RWPE2 (cell line): ENCODE measurements around the gene PHF3.

Source experiments
- ATAC-seq: fragments of 200-7000 bp; cut with Tn5 transposase; 3 replicates; pipeline ENCODE4 v1.9.1; 2021; ENCODE audit warnings: low read depth
- DNase-seq: peaks from one replicate; pipeline ENCODE4 v3.0.0-alpha.2; 2020; ENCODE audit warnings: low spot score
- H3K27ac ChIP-seq: fragments of 450-650 bp; 2 replicates; pipeline ENCODE4 v1.5.1; 2017; ENCODE audit warnings: mild to moderate bottlenecking; ENCODE audit not compliant: poor library complexity, severe bottlenecking
- H3K27me3 ChIP-seq: fragments of 250-450 bp; sonication (Bioruptor Pico); 2 replicates; pipeline ENCODE4 v1.5.1; 2021; ENCODE audit warnings: mild to moderate bottlenecking, moderate library complexity; ENCODE audit not compliant: insufficient read depth, poor library complexity, severe bottlenecking
- H3K36me3 ChIP-seq: fragments of 250-450 bp; sonication (Bioruptor Pico); 2 replicates; pipeline ENCODE4 v1.5.1; 2020; ENCODE audit warnings: low read depth, mild to moderate bottlenecking, moderate library complexity
- H3K4me1 ChIP-seq: fragments of 250-450 bp; sonication (Bioruptor Pico); 2 replicates; pipeline ENCODE4 v1.5.1; 2021; ENCODE audit warnings: mild to moderate bottlenecking, moderate library complexity; ENCODE audit not compliant: insufficient read depth, poor library complexity, severe bottlenecking
- H3K4me3 ChIP-seq: fragments of 250-450 bp; sonication (Bioruptor Pico); 2 replicates; pipeline ENCODE4 v1.5.1; 2021; ENCODE audit warnings: mild to moderate bottlenecking, moderate library complexity; ENCODE audit not compliant: severe bottlenecking
- H3K9me3 ChIP-seq: fragments of 250-450 bp; sonication (Bioruptor Pico); 2 replicates; pipeline ENCODE4 v1.5.1; 2021; ENCODE audit warnings: mild to moderate bottlenecking, moderate library complexity; ENCODE audit not compliant: severe bottlenecking
- TF ChIP-seq, protein P1 (sequence below): fragments of 450-650 bp; IDR thresholded peaks from one replicate; pipeline ENCODE4 v1.5.1; 2017; ENCODE audit warnings: mild to moderate bottlenecking, moderate library complexity; ENCODE audit not compliant: poor library complexity, severe bottlenecking

PHF3 gene

DNA sequence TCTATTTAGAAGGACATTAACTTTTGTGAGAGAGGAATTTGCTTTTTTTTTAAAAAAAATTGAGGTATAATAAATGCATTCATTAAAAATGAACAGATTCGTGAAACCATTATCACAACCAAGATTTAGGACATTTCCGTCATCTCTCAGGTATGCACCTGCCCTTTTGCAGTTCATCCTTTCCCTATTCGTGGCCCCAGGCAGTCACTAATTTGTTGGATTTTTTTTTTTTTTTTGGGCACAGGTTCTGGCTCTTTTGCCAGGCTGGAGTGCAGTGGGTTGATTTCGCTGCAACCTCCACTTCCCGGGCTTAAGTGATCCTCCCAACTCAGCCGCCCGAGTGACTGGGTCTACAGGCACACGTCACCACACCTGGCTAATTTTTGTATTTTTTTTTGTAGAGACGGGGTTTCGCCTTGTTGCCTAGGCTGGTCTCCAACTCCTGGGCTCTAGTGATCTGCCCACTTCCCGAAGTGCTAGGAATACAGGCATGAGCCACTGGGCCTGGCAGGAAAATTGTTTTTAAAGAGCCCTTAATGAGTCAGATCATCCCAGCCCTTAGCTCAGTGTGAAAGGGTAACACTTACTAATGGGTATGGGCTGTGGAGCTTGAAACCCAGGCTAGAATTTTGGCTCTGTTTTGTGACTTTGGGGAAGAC, 9.2 kb downstream of the PHF3 start:
- TF ChIP-seq, protein P1, sequence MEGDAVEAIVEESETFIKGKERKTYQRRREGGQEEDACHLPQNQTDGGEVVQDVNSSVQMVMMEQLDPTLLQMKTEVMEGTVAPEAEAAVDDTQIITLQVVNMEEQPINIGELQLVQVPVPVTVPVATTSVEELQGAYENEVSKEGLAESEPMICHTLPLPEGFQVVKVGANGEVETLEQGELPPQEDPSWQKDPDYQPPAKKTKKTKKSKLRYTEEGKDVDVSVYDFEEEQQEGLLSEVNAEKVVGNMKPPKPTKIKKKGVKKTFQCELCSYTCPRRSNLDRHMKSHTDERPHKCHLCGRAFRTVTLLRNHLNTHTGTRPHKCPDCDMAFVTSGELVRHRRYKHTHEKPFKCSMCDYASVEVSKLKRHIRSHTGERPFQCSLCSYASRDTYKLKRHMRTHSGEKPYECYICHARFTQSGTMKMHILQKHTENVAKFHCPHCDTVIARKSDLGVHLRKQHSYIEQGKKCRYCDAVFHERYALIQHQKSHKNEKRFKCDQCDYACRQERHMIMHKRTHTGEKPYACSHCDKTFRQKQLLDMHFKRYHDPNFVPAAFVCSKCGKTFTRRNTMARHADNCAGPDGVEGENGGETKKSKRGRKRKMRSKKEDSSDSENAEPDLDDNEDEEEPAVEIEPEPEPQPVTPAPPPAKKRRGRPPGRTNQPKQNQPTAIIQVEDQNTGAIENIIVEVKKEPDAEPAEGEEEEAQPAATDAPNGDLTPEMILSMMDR: no peak
- Histone ChIP-seq H3K27ac (peak overlapping the region; percentile 8), H3K27me3 (no peaks in the 10 kb centered on the region), H3K9me3 (no peaks in the 10 kb centered on the region), H3K4me3 (no peak overlapping the region), H3K4me1 (peaks cover 25% of the 10 kb centered on the region), H3K36me3 (peaks cover 12% of the 10 kb centered on the region)
- DNase-seq (no peak), ATAC-seq (peak; percentile 85)

DNA sequence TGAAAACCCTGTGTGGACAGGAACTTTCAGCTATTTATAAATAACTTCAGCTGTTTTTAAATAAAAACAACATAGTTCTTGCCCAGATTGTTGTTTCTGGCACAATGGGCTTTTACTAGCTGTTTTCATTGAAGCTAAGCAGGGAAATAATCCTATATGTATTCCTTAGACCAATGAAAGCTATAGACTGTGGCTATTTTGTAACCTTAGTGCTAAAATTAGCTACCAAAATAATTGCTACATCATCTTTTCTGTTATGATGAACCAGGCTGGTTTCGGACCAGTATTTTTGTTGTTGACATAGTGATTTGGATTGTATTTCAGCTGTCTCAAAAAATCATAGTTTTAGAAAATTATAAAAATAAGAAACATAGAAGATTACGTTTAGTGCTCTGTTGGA, 13.7 kb downstream of the PHF3 start:
- no peak for DNase-seq
- H3K36me3 ChIP-seq: peaks cover 9% of the 10 kb centered on the region; the same call in 1 of the 2 replicates
- H3K27ac ChIP-seq: no peak overlapping the region
- H3K4me3 ChIP-seq: no peak overlapping the region
- H3K27me3 ChIP-seq: no peaks in the 10 kb centered on the region
- H3K9me3 ChIP-seq: no peaks in the 10 kb centered on the region
- H3K4me1 ChIP-seq: peaks cover 12% of the 10 kb centered on the region
- TF ChIP-seq, protein P1: no peak
- no peak for ATAC-seq

DNA sequence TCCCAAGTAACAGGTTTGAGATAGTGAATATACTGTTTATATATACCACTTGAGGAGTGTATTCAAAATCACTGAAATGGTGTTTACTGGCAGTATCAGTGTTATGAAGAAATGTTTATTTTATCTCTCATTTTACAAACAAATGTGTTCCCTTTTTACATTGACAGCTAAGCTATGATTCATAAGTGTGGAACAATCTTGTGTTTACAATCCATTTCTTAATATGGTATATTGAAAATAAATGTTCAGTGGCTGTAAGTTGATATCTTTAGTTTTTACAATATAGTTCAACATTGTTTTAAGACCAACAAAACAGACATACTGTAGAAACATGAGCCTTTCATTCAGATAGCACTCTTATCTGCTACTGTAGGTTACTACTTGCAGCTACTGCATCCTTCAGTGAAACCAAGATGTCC, 14.3 kb downstream of the PHF3 start:
- H3K4me1 ChIP-seq: peaks cover 10% of the 10 kb centered on the region
- H3K4me3 ChIP-seq: no peak overlapping the region
- H3K36me3 ChIP-seq: peaks cover 9% of the 10 kb centered on the region; the same call in 1 of the 2 replicates
- TF ChIP-seq, protein P1: no peak
- no peak overlapping the region for H3K27ac ChIP-seq
- DNase-seq (no peak), ATAC-seq (peak; percentile 50; the same call in 2 of the 3 replicates)
- no peaks in the 10 kb centered on the region for H3K9me3 ChIP-seq
- H3K27me3 ChIP-seq: no peaks in the 10 kb centered on the region

DNA sequence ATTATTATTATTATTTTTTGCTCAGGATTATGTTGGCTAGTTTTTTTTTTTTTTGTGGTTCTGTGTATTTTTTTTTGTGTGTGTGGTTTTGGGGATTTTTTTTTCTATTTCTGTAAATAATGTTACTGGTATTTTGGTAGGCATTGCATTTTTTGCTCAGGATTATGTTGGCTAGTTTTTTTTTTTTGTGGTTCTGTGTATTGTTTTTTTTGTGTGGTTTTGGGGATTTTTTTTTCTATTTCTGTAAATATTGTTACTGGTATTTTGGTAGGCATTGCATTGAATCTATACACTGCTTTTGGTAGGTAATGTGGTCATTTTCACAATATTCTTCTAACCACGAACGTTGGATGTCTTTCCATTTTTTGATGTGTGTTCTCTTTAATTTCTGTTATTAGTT, 17.4 kb downstream of the PHF3 start:
- Histone ChIP-seq H3K4me1 (peaks cover 10% of the 10 kb centered on the region), H3K36me3 (peaks cover 6% of the 10 kb centered on the region; the same call in 1 of the 2 replicates)
- TF ChIP-seq, protein P1: no peak

DNA sequence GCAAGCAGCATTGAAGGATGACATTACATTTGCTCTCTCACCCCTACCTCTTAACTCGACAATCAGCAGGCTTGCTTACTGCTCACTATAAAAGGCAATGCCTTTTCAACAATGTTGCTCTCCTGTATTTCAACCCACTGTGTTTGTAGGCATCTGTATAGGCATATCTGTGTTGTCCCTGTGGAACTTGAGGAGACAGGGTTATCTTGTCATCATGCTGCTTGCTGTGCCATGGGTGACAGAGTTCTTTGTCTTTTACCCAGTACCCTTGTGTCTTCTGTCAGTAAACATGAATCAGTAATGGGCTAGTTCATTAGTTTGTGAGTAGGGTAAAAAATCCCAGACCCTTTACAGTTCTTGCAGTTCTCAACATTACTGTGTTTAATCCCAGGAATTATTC, 25.2 kb downstream of the PHF3 start:
- Histone ChIP-seq H3K4me3 (no peak overlapping the region), H3K27me3 (no peaks in the 10 kb centered on the region), H3K4me1 (peaks cover 11% of the 10 kb centered on the region), H3K27ac (no peak overlapping the region), H3K36me3 (no peaks in the 10 kb centered on the region), H3K9me3 (no peaks in the 10 kb centered on the region)
- no peak for DNase-seq
- no peak for ATAC-seq
- TF ChIP-seq, protein P1: no peak

More for the DNA sequence above, 17.4 kb downstream of the PHF3 start:
- Histone ChIP-seq H3K27ac (no peak overlapping the region), H3K27me3 (no peaks in the 10 kb centered on the region), H3K9me3 (no peaks in the 10 kb centered on the region), H3K4me3 (no peak overlapping the region)
- no peak for DNase-seq
- ATAC-seq: no peak
